Gastroesophageal sphincter (tissue), 3 donors: ENCODE data around the gene HAUS3.

Source experiments
- POLR2A ChIP-seq, 2 donors: fragments of 450-650 bp; IDR thresholded peaks; one replicate each; pipeline ENCODE4 v1.6.1; 2017; ENCODE audit warnings: antibody characterized with exemption in 2 of 2, mild to moderate bottlenecking in 2 of 2, moderate library complexity in 1 of 2
- TF ChIP-seq, protein P1 (sequence below), 4 experiments: fragments of 200-600 bp in 2 of 4; fragments of 450-650 bp in 2 of 4; sonication (generic) in 1 of 4; IDR thresholded peaks; one replicate each; pipeline ENCODE4 v1.5.1; 2017 to 2019; ENCODE audit warnings: antibody characterized with exemption in 4 of 4, mild to moderate bottlenecking in 2 of 4, moderate library complexity in 2 of 4

GRCh38 chr4:2218436-2218835 lies 23.5 kb downstream of the HAUS3 start:
- TF ChIP-seq, protein P1, sequence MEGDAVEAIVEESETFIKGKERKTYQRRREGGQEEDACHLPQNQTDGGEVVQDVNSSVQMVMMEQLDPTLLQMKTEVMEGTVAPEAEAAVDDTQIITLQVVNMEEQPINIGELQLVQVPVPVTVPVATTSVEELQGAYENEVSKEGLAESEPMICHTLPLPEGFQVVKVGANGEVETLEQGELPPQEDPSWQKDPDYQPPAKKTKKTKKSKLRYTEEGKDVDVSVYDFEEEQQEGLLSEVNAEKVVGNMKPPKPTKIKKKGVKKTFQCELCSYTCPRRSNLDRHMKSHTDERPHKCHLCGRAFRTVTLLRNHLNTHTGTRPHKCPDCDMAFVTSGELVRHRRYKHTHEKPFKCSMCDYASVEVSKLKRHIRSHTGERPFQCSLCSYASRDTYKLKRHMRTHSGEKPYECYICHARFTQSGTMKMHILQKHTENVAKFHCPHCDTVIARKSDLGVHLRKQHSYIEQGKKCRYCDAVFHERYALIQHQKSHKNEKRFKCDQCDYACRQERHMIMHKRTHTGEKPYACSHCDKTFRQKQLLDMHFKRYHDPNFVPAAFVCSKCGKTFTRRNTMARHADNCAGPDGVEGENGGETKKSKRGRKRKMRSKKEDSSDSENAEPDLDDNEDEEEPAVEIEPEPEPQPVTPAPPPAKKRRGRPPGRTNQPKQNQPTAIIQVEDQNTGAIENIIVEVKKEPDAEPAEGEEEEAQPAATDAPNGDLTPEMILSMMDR (IDR thresholded peaks at IDR 0.05), result no peak
- no peak for TF ChIP-seq POLR2A (IDR thresholded peaks at IDR 0.05)
